Urothelium cell line (cell line): ENCODE results near the gene PROX2.
A peak's percentile ranks its signal among the peaks of the same experiment; 100 is the strongest.

Source experiments
- DNase-seq: peaks from one replicate; pipeline ENCODE4 v3.0.0; 2011; ENCODE audit warnings: low spot score, mixed read lengths
- FAIRE-seq: peaks from 2 replicates; lab custom pipeline; 2011; peaks lifted over from hg19 to GRCh38; lab: Jason Lieb, UNC

Gene PROX2

GRCh38 chr14:74852922-74853530 is 22.9 kb downstream of the PROX2 start:
- DNase-seq, result no peak
- no peak for FAIRE-seq

- DNase-seq, result no peak
- no peak for FAIRE-seq
Observed at GRCh38 chr14:74848768-74849167, 27.2 kb downstream of the PROX2 start.

GRCh38 chr14:74846968-74847665 is 28.8 kb downstream of the PROX2 start:
- DNase-seq (no peak), FAIRE-seq (no peak)

GRCh38 chr14:74846168-74846567 is 29.8 kb downstream of the PROX2 start:
- DNase-seq (no peak), FAIRE-seq (no peak)

- DNase-seq, result no peak
- FAIRE-seq, result no peak
Observed at GRCh38 chr14:74843653-74844052, 32.3 kb downstream of the PROX2 start.

GRCh38 chr14:74841230-74842207 is 34.4 kb downstream of the PROX2 start:
- peak; percentile 67 for FAIRE-seq

GRCh38 chr14:74840603-74841030 is 35.3 kb downstream of the PROX2 start:
- DNase-seq, result no peak
- FAIRE-seq, result no peak

More at GRCh38 chr14:74841230-74842207, 34.4 kb downstream of the PROX2 start:
- no peak for DNase-seq

GRCh38 chr14:74838166-74838565 is 37.8 kb downstream of the PROX2 start:
- FAIRE-seq, result no peak
- DNase-seq, result no peak

GRCh38 chr14:74836251-74836960 is 39.5 kb downstream of the PROX2 start:
- DNase-seq (no peak), FAIRE-seq (no peak)

GRCh38 chr14:74835645-74836250 is 40.2 kb downstream of the PROX2 start:
- no peak for FAIRE-seq
- no peak for DNase-seq

- no peak for DNase-seq
Observed at GRCh38 chr14:74834692-74835392, 41.1 kb downstream of the PROX2 start.

GRCh38 chr14:74832849-74833248 is 43.1 kb downstream of the PROX2 start:
- no peak for FAIRE-seq

More at GRCh38 chr14:74834692-74835392, 41.1 kb downstream of the PROX2 start:
- peak; percentile 52 for FAIRE-seq

GRCh38 chr14:74829251-74829650 is 46.7 kb downstream of the PROX2 start:
- DNase-seq, result no peak

More at GRCh38 chr14:74832849-74833248, 43.1 kb downstream of the PROX2 start:
- no peak for DNase-seq

GRCh38 chr14:74826574-74826973 is 49.4 kb downstream of the PROX2 start:
- FAIRE-seq (no peak), DNase-seq (no peak)

More at GRCh38 chr14:74829251-74829650, 46.7 kb downstream of the PROX2 start:
- no peak for FAIRE-seq
